Measurements from ENCODE around the gene PTPRT.

PTPRT gene

DNA sequence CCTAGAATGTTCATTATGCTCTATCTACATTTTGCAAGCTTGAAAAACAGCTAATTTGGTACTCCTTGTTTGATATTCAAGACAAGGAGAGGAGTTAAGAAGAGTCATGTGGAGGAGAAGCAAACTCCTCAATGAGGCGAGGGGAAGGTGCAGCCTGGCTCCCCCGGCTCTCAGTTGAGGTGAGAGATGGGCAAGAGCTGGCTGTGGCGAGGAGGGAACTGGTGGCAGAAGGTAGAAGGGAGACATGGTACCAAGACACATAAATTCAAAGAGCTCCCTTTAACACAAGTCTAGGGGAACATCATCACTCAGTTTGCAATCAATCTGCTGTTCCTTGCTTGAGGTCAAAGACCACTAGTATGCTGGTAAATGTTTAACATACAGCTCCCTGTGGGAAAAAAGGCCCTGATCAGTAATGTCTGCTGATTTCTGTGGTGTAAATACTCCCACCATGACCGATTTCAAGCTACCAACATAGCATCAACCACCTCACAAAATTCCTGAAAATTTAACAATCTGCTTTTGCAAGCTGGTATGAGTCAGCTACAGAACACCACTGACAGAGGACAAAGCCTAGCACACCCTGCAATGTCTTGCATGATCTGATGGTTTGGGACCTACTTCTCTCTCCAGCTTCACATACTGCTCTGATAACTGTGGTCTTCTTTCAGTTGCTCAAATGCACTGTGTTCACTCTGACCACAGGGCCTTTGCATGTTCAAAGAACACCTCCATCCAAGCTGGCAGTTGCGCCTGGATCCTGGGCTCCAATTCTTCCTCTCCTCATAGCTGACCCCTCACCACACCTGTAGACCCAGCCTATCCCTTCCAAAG, 1055.2 kb downstream of the PTPRT start:
- no peak overlapping the region for H3K27ac ChIP-seq (ENCODE audit: extremely low read depth, low read depth, low read length)
- TF ChIP-seq ZFP3 (tag by site-specific recombination; IDR thresholded peaks at IDR 0.05; ENCODE audit: low read depth), result no peak
- TF ChIP-seq, protein P1, sequence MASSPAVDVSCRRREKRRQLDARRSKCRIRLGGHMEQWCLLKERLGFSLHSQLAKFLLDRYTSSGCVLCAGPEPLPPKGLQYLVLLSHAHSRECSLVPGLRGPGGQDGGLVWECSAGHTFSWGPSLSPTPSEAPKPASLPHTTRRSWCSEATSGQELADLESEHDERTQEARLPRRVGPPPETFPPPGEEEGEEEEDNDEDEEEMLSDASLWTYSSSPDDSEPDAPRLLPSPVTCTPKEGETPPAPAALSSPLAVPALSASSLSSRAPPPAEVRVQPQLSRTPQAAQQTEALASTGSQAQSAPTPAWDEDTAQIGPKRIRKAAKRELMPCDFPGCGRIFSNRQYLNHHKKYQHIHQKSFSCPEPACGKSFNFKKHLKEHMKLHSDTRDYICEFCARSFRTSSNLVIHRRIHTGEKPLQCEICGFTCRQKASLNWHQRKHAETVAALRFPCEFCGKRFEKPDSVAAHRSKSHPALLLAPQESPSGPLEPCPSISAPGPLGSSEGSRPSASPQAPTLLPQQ (tag by site-specific recombination; IDR thresholded peaks at IDR 0.05), result no peak
- TF ChIP-seq ZNF621 (tag by site-specific recombination; IDR thresholded peaks at IDR 0.05), result no peak
- TF ChIP-seq ZBTB17 (tag by site-specific recombination; IDR thresholded peaks at IDR 0.05), result no peak
- TF ChIP-seq GLIS1 (tag by site-specific recombination; IDR thresholded peaks at IDR 0.05), result no peak
- TF ChIP-seq EGR2 (tag by site-specific recombination; IDR thresholded peaks at IDR 0.05; ENCODE audit: low read depth), result no peak
- H3K4me1 ChIP-seq (ENCODE audit: control insufficient read depth, insufficient read depth, low read length), result no peaks in the 10 kb centered on the region
- no peak overlapping the region for H3K4me3 ChIP-seq (ENCODE audit: low read depth, low read length)
- no peaks in the 10 kb centered on the region for H3K36me3 ChIP-seq (ENCODE audit: control insufficient read depth in 2 of 2, insufficient read depth in 1 of 2, low read length in 2 of 2)
- POLR2A ChIA-PET, result no interaction called here
- CTCF ChIA-PET, result interaction anchor here (1.5 kb wide), 1 partner anchor 12 kb away, joined by 3 read pairs; no protein-coding TSS in a partner anchor
- H3K9me3 ChIP-seq (ENCODE audit: control insufficient read depth, insufficient read depth, low read depth, low read length), result no peaks in the 10 kb centered on the region

DNA sequence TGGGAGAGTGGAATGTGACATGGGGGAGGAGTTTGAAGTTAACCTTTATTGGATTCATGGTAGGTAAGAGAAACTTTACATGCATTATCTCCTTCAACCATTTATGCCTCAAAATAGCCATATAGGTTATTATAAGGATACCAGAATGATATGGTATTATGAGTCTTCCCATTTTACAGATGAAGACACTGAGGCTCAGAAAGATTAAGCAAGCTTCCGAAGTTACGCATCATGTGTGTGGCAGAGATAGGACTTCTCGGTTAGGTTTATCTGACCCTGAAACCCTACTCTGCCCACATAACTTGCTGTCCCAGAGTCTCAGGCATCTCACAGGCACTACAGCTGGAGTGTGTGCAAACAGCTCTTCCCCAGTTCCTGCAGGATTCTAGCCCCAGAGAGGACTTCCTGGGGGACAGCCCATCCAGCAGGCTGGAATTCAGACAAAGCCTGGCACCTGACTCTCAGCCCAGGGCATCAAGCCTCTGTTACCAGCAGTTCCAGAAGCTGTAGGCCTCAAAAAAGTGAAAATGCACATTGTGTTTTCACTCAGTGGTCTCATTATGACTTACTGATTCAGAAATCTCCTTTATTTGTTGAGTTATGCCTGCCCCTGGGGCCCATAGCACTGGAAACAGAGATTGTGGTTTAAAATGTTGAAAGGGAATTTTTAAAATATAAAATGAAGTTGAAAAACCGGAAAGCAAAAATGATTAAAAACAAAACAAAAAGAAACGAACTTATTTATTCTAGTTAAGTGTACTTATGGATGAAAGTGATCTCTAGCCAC, 1058.7 kb downstream of the PTPRT start:
- TF ChIP-seq ZNF426 (tag by site-specific recombination; IDR thresholded peaks at IDR 0.05) (no peak), KLF7 (tag by site-specific recombination; IDR thresholded peaks at IDR 0.05; ENCODE audit: borderline replicate concordance) (no peak), ZNF521 (tag by site-specific recombination; IDR thresholded peaks at IDR 0.05) (no peak), ZNF830 (tag by site-specific recombination; IDR thresholded peaks at IDR 0.05; ENCODE audit: low read depth) (no peak), KLF9 (tag by site-specific recombination; IDR thresholded peaks at IDR 0.05; ENCODE audit: low read depth) (no peak), ZNF747 (tag by site-specific recombination; IDR thresholded peaks at IDR 0.05) (no peak), ZNF133 (tag by site-specific recombination; IDR thresholded peaks at IDR 0.05) (no peak), TCF7L2 (IDR thresholded peaks at IDR 0.05; ENCODE audit: borderline replicate concordance, low read depth, low read length) (no peak), ZNF391 (tag by site-specific recombination; IDR thresholded peaks at IDR 0.05; ENCODE audit: borderline replicate concordance, low read depth) (no peak), ZNF19 (tag by site-specific recombination; IDR thresholded peaks at IDR 0.05; ENCODE audit: low read depth) (no peak), SETDB1 (IDR thresholded peaks at IDR 0.05; ENCODE audit: insufficient read length, low read length) (no peak), HOXA7 (CRISPR knock-in tag; IDR thresholded peaks at IDR 0.05; ENCODE audit: borderline replicate concordance) (no peak)
- TF ChIP-seq, protein P2, sequence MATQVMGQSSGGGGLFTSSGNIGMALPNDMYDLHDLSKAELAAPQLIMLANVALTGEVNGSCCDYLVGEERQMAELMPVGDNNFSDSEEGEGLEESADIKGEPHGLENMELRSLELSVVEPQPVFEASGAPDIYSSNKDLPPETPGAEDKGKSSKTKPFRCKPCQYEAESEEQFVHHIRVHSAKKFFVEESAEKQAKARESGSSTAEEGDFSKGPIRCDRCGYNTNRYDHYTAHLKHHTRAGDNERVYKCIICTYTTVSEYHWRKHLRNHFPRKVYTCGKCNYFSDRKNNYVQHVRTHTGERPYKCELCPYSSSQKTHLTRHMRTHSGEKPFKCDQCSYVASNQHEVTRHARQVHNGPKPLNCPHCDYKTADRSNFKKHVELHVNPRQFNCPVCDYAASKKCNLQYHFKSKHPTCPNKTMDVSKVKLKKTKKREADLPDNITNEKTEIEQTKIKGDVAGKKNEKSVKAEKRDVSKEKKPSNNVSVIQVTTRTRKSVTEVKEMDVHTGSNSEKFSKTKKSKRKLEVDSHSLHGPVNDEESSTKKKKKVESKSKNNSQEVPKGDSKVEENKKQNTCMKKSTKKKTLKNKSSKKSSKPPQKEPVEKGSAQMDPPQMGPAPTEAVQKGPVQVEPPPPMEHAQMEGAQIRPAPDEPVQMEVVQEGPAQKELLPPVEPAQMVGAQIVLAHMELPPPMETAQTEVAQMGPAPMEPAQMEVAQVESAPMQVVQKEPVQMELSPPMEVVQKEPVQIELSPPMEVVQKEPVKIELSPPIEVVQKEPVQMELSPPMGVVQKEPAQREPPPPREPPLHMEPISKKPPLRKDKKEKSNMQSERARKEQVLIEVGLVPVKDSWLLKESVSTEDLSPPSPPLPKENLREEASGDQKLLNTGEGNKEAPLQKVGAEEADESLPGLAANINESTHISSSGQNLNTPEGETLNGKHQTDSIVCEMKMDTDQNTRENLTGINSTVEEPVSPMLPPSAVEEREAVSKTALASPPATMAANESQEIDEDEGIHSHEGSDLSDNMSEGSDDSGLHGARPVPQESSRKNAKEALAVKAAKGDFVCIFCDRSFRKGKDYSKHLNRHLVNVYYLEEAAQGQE (tag by site-specific recombination; IDR thresholded peaks at IDR 0.05), result no peak
- TF ChIP-seq, protein P3, sequence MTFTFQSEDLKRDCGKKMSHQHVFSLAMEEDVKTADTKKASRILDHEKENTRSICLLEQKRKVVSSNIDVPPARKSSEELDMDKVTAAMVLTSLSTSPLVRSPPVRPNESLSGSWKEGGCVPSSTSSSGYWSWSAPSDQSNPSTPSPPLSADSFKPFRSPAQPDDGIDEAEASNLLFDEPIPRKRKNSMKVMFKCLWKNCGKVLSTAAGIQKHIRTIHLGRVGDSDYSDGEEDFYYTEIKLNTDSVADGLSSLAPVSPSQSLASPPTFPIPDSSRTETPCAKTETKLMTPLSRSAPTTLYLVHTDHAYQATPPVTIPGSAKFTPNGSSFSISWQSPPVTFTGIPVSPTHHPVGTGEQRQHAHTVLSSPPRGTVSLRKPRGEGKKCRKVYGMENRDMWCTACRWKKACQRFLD (tag by site-specific recombination; IDR thresholded peaks at IDR 0.05), result no peak
- TF ChIP-seq, protein P4, sequence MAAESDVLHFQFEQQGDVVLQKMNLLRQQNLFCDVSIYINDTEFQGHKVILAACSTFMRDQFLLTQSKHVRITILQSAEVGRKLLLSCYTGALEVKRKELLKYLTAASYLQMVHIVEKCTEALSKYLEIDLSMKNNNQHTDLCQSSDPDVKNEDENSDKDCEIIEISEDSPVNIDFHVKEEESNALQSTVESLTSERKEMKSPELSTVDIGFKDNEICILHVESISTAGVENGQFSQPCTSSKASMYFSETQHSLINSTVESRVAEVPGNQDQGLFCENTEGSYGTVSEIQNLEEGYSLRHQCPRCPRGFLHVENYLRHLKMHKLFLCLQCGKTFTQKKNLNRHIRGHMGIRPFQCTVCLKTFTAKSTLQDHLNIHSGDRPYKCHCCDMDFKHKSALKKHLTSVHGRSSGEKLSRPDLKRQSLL (tag by site-specific recombination; IDR thresholded peaks at IDR 0.05), result no peak
- TF ChIP-seq, protein P5, sequence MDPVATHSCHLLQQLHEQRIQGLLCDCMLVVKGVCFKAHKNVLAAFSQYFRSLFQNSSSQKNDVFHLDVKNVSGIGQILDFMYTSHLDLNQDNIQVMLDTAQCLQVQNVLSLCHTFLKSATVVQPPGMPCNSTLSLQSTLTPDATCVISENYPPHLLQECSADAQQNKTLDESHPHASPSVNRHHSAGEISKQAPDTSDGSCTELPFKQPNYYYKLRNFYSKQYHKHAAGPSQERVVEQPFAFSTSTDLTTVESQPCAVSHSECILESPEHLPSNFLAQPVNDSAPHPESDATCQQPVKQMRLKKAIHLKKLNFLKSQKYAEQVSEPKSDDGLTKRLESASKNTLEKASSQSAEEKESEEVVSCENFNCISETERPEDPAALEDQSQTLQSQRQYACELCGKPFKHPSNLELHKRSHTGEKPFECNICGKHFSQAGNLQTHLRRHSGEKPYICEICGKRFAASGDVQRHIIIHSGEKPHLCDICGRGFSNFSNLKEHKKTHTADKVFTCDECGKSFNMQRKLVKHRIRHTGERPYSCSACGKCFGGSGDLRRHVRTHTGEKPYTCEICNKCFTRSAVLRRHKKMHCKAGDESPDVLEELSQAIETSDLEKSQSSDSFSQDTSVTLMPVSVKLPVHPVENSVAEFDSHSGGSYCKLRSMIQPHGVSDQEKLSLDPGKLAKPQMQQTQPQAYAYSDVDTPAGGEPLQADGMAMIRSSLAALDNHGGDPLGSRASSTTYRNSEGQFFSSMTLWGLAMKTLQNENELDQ (tag by site-specific recombination; IDR thresholded peaks at IDR 0.05; ENCODE audit: low read depth), result no peak
- Histone ChIP-seq H3K4me1 (ENCODE audit: control insufficient read depth, insufficient read depth, low read length) (no peaks in the 10 kb centered on the region), H3K4me3 (ENCODE audit: low read depth, low read length) (no peak overlapping the region), H3K9me3 (ENCODE audit: control insufficient read depth, insufficient read depth, low read depth, low read length) (no peaks in the 10 kb centered on the region), H3K27ac (ENCODE audit: extremely low read depth, low read depth, low read length) (no peak overlapping the region), H3K36me3 (ENCODE audit: control insufficient read depth in 2 of 2, insufficient read depth in 1 of 2, low read length in 2 of 2) (no peaks in the 10 kb centered on the region)
- ChIA-PET POLR2A (no interaction called here), CTCF (no interaction called here)
